ENCODE measurements around the gene CYP2S1.
"Not testable (repeated sequence)": the region's sequence is repeated elsewhere in the genome, so short reads cannot be mapped to it uniquely, and the experiment has no call there.

Gene CYP2S1

GRCh38 chr19:41228486-41228885 is 35.5 kb downstream of the CYP2S1 start:
- H3K4me3 ChIP-seq (ENCODE audit: low read depth, low read length), result no peak overlapping the region
- no peak for TF ChIP-seq CTCF (IDR thresholded peaks at IDR 0.05; ENCODE audit: borderline replicate concordance, insufficient read depth, low read depth, low read length)

GRCh38 chr19:41229338-41229737 is 36.3 kb downstream of the CYP2S1 start:
- not testable (repeated sequence) for H3K4me3 ChIP-seq (ENCODE audit: low read depth, low read length)

- no peak for TF ChIP-seq CTCF (IDR thresholded peaks at IDR 0.05; ENCODE audit: borderline replicate concordance, insufficient read depth, low read depth, low read length)
- no peak overlapping the region for H3K4me3 ChIP-seq (ENCODE audit: low read depth, low read length)
Measured at GRCh38 chr19:41230067-41230857, 37.2 kb downstream of the CYP2S1 start.

- TF ChIP-seq CTCF (IDR thresholded peaks at IDR 0.05; ENCODE audit: borderline replicate concordance, insufficient read depth, low read depth, low read length), result no peak
- H3K4me3 ChIP-seq (ENCODE audit: low read depth, low read length), result no peak overlapping the region
Measured at GRCh38 chr19:41232686-41233085, 39.7 kb downstream of the CYP2S1 start.

GRCh38 chr19:41233748-41234240 is 40.8 kb downstream of the CYP2S1 start:
- TF ChIP-seq CTCF (IDR thresholded peaks at IDR 0.05; ENCODE audit: borderline replicate concordance, insufficient read depth, low read depth, low read length), result no peak
- H3K4me3 ChIP-seq (ENCODE audit: low read depth, low read length), result no peak overlapping the region

GRCh38 chr19:41234512-41235168 is 41.6 kb downstream of the CYP2S1 start:
- TF ChIP-seq CTCF (IDR thresholded peaks at IDR 0.05; ENCODE audit: borderline replicate concordance, insufficient read depth, low read depth, low read length), result no peak
- H3K4me3 ChIP-seq (ENCODE audit: low read depth, low read length), result no peak overlapping the region

GRCh38 chr19:41235480-41235879 is 42.5 kb downstream of the CYP2S1 start:
- no peak overlapping the region for H3K4me3 ChIP-seq (ENCODE audit: low read depth, low read length)
- no peak for TF ChIP-seq CTCF (IDR thresholded peaks at IDR 0.05; ENCODE audit: borderline replicate concordance, insufficient read depth, low read depth, low read length)
